Bronchial smooth muscle cell (primary cell): ENCODE results near the gene B4GALT7. TPM values are rescaled to one million over a fixed set of nuclear protein-coding genes. Genes with fewer than 3 reads are reported as not detected.

ENCODE experiments used
- total RNA-seq: library from RNA; depleted of rRNA; stranded (reverse); fragments of >200 nt; gene quantifications from 2 replicates; pipeline ENCODE4 v1.2.1, GENCODE V29; 2014

B4GALT7 gene
- total RNA-seq: 25.2 and 30.6 TPM in 2 replicates

DNA sequence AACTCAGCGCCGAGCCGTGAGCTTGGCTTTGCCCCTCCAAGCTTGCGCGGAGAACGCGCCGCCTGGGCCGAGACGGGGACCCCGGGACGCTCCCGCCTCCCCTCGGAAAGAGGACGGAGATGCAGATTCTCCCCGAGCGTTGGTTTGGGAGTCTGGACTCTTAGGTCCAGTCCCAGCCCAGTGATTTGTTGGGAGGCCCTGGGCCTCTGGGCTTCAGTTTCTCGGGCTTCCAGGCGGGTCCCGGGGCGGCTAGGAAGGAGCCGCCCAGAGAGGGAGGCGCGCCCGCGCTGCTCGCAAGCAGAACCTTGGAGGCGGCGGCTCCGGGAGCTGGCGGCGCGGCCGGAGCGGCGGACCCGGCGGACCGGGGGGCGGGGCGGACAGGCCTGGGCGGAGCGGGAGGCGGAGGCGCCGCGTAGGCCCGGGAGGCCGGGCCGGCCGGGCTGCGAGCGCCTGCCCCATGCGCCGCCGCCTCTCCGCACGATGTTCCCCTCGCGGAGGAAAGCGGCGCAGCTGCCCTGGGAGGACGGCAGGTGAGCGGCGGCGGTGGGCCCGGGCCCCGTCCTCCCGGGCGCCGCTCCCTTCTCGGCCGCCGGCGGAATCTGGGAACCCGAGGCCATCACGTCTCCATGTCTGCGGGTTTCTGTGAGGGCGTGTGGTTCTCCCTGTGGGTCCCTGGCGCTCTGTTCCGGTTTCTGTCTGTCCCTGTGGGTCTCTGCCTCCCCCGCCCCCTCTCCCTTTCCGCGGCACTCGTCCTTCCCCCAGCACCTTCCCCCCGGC, at the start of gene B4GALT7:
TSS of gene B4GALT7 (plus strand) at position 402 of the 777 bp plus-strand sequence. CDS start at position 481, 79 bp downstream.

GRCh38 chr5:177554474-177555111, 45.3 kb upstream of the B4GALT7 start, which contains the start of gene FAM193B:
FAM193B (minus strand) TSS chr5:177554563; CDS start chr5:177554458, 105 bp downstream.

DNA sequence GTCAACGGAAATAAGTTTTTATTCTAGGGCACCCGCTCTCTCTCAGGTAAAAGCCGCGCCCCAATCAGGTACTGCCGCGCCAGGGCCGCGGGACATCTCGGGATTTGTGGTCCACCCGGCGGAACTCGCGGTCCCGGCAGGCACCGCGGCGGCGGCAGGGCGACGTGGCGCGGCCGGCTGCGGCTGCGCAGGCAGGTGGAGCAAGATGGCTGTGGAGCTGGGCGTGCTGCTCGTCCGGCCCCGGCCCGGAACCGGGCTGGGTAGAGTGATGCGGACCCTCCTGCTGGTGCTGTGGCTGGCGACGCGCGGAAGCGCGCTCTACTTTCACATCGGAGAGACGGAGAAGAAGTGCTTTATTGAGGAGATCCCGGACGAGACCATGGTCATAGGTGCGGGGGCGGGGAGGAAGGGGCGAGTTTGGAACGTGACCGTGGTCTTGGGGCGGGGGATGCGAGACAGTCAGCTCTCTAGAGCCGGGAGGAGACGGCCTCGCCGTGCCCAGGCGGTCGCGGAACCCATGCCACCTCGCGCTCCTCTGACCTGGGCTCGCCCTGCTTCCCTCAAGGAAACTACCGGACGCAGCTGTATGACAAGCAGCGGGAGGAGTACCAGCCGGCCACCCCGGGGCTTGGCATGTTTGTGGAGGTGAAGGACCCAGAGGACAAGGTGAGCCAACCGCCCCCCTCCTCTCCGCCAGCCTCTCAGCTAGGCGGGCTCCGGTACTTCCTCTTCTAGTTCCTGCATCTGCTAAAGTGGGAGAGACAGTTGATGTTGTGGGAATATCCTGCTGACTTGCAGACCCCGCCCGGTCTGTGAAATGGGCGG, 7.7 kb upstream of the B4GALT7 start, which contains the start of gene TMED9:
TSS of gene TMED9 (plus strand) at position 194 of the 825 bp plus-strand sequence. CDS start at position 206, 12 bp downstream.

Other genes with a start within 250 kb of the B4GALT7 start
- 482 and 604 TPM in 2 replicates for gene LMAN2, start 248.5 kb upstream of the B4GALT7 start, total RNA-seq
- gene RGS14, start 242.2 kb upstream of the B4GALT7 start, total RNA-seq: 3.4 and 6.3 TPM in 2 replicates
- under 0.01 TPM in 1 of 2 replicates, not detected in the other for gene SLC34A1, start 215.7 kb upstream of the B4GALT7 start, total RNA-seq
- gene PFN3, start 199.5 kb upstream of the B4GALT7 start, total RNA-seq: not detected in 2 replicates
- gene F12, start 190.6 kb upstream of the B4GALT7 start, total RNA-seq: 0.34 and 0.63 TPM in 2 replicates
- 13.6 and 15.5 TPM in 2 replicates for gene GRK6, start 173.5 kb upstream of the B4GALT7 start, total RNA-seq
- gene PRR7, start 153.3 kb upstream of the B4GALT7 start, total RNA-seq: 1.4 and 1.6 TPM in 2 replicates
- gene DBN1, start 126.5 kb upstream of the B4GALT7 start, total RNA-seq: 156 and 251 TPM in 2 replicates
- 45.0 and 63.5 TPM in 2 replicates for gene PDLIM7, start 102.5 kb upstream of the B4GALT7 start, total RNA-seq
- 1.1 TPM in 2 replicates for gene DOK3, start 90.3 kb upstream of the B4GALT7 start, total RNA-seq
- gene DDX41, start 83.2 kb upstream of the B4GALT7 start, total RNA-seq: 99.5 and 158 TPM in 2 replicates
- gene FAM193B, start 45.6 kb upstream of the B4GALT7 start, total RNA-seq: 18.0 and 18.6 TPM in 2 replicates
- 106 and 152 TPM in 2 replicates for gene TMED9, start 7.9 kb upstream of the B4GALT7 start, total RNA-seq
- gene FAM153A, start 182.8 kb downstream of the B4GALT7 start, total RNA-seq: not detected in 2 replicates